ENCODE results near the gene ASTN2.
"Not testable (repeated sequence)": the region's sequence is repeated elsewhere in the genome, so short reads cannot be mapped to it uniquely, and the experiment has no call there.

ASTN2 gene

GRCh38 chr9:116844621-116845020, 570.2 kb downstream of the ASTN2 start:
- no peak for DNase-seq

GRCh38 chr9:116843863-116844620, 570.8 kb downstream of the ASTN2 start:
- DNase-seq, result no peak

GRCh38 chr9:116842658-116843057, 572.2 kb downstream of the ASTN2 start:
- DNase-seq, result no peak

GRCh38 chr9:116838468-116838867, 576.4 kb downstream of the ASTN2 start:
- DNase-seq, result not testable (repeated sequence)

- DNase-seq, result no peak
Measured at GRCh38 chr9:116837018-116837989, 577.6 kb downstream of the ASTN2 start.

GRCh38 chr9:116830321-116830720, 584.5 kb downstream of the ASTN2 start:
- not testable (repeated sequence) for DNase-seq

- DNase-seq, result no peak
Measured at GRCh38 chr9:116821633-116822229, 593.1 kb downstream of the ASTN2 start.

GRCh38 chr9:116819116-116819515, 595.7 kb downstream of the ASTN2 start:
- no peak for DNase-seq

GRCh38 chr9:116817762-116818161, 597.1 kb downstream of the ASTN2 start:
- DNase-seq, result no peak

- no peak for DNase-seq
Measured at GRCh38 chr9:116816484-116816883, 598.4 kb downstream of the ASTN2 start.

GRCh38 chr9:116815835-116816234, 599.0 kb downstream of the ASTN2 start:
- DNase-seq, result no peak

GRCh38 chr9:116813031-116813300, 601.9 kb downstream of the ASTN2 start:
- no peak for DNase-seq

GRCh38 chr9:116812231-116813030, 602.4 kb downstream of the ASTN2 start:
- DNase-seq, result no peak

- DNase-seq, result no peak
Measured at GRCh38 chr9:116809656-116810055, 605.2 kb downstream of the ASTN2 start.

GRCh38 chr9:116806075-116806474, 608.8 kb downstream of the ASTN2 start:
- no peak for DNase-seq

GRCh38 chr9:116800885-116801284, 614.0 kb downstream of the ASTN2 start:
- DNase-seq, result no peak

- DNase-seq, result no peak
Measured at GRCh38 chr9:116800074-116800473, 614.8 kb downstream of the ASTN2 start.

- no peak for DNase-seq
Measured at GRCh38 chr9:116798521-116798920, 616.3 kb downstream of the ASTN2 start.

- no peak for DNase-seq
Measured at GRCh38 chr9:116797276-116797675, 617.6 kb downstream of the ASTN2 start.

GRCh38 chr9:116796669-116797068, 618.2 kb downstream of the ASTN2 start:
- no peak for DNase-seq

- no peak for DNase-seq
Measured at GRCh38 chr9:116795821-116796220, 619.0 kb downstream of the ASTN2 start.

GRCh38 chr9:116792271-116792670, 622.6 kb downstream of the ASTN2 start:
- DNase-seq, result no peak

GRCh38 chr9:116791326-116791725, 623.5 kb downstream of the ASTN2 start:
- DNase-seq, result no peak
